Common myeloid progenitor, CD34-positive (primary cell): ENCODE data around the gene GLIPR1.

Experiments used
- CTCF ChIA-PET: fragments of 350-600 bp; sonication (Branson Sonifier 250); formaldehyde crosslinking; loops from one replicate; lab custom pipeline; 2021; ENCODE audit warnings: antibody characterized with exemption; lab: Charles Lee
- POLR2A ChIA-PET: fragments of 350-600 bp; sonication (Branson Sonifier 250); formaldehyde crosslinking; loops from one replicate; lab custom pipeline; 2021; ENCODE audit warnings: antibody characterized with exemption; lab: Charles Lee
- DNase-seq, 3 donors: peaks; one replicate each; pipeline versions ENCODE4 v3.0.0 to v3.0.0-alpha.2; 2013
- H3K27ac ChIP-seq, 2 experiments: 1 replicate in 1 of 2; 2 replicates in 1 of 2; pipeline ENCODE4 v1.7.0; 2013; ENCODE audit warnings: inconsistent platforms in 2 of 2, low read length in 2 of 2, mild to moderate bottlenecking in 2 of 2, low read depth in 1 of 2, moderate library complexity in 1 of 2; ENCODE audit not compliant: severe bottlenecking in 2 of 2, insufficient read depth in 1 of 2, poor library complexity in 1 of 2
- H3K27me3 ChIP-seq, 5 experiments: replicated peaks in 2 of 5; 1 replicate in 3 of 5; 2 replicates in 2 of 5; pipeline versions ENCODE4 v1.6.1 to v1.7.0; 2013; ENCODE audit warnings: low read length in 4 of 5, mild to moderate bottlenecking in 2 of 5, moderate library complexity in 2 of 5, inconsistent platforms in 1 of 5; ENCODE audit not compliant: insufficient read depth in 5 of 5, control insufficient read depth in 4 of 5
- H3K36me3 ChIP-seq, 4 experiments: 1 replicate in 2 of 4; 2 replicates in 2 of 4; pipeline versions ENCODE4 v1.6.1 to v1.7.0; 2013; ENCODE audit warnings: low read length in 3 of 4, control low read depth in 1 of 4, mild to moderate bottlenecking in 1 of 4; ENCODE audit not compliant: control insufficient read depth in 4 of 4, insufficient read depth in 4 of 4
- H3K4me1 ChIP-seq, 4 experiments: 1 replicate in 3 of 4; 2 replicates in 1 of 4; pipeline versions ENCODE4 v1.6.1 to v1.7.1; 2013; ENCODE audit warnings: low read length in 3 of 4, mild to moderate bottlenecking in 3 of 4, control low read depth in 1 of 4, inconsistent platforms in 1 of 4, moderate library complexity in 1 of 4; ENCODE audit not compliant: control insufficient read depth in 4 of 4, insufficient read depth in 4 of 4; ENCODE audit errors: control extremely low read depth in 1 of 4
- H3K4me3 ChIP-seq, 7 experiments: 1 replicate in 4 of 7; 2 replicates in 3 of 7; pipeline versions ENCODE4 v1.5.1 to v1.7.0; 2013; ENCODE audit warnings: mild to moderate bottlenecking in 7 of 7, low read length in 6 of 7, moderate library complexity in 6 of 7, inconsistent platforms in 2 of 7, low read depth in 2 of 7, control low read depth in 1 of 7; ENCODE audit not compliant: insufficient read depth in 4 of 7, control insufficient read depth in 1 of 7; ENCODE audit errors: extremely low read depth in 1 of 7
- H3K9me3 ChIP-seq, 5 experiments: 1 replicate in 4 of 5; 2 replicates in 1 of 5; pipeline versions ENCODE4 v1.6.1 to v1.7.1; 2013; ENCODE audit warnings: low read length in 4 of 5, mild to moderate bottlenecking in 2 of 5, inconsistent platforms in 1 of 5, low read depth in 1 of 5, moderate library complexity in 1 of 5; ENCODE audit not compliant: control insufficient read depth in 4 of 5, insufficient read depth in 2 of 5; ENCODE audit errors: control extremely low read depth in 1 of 5
- WGBS: methylation state at CpG from one replicate; pipeline ENCODE4 v1.1.5; 2013; ENCODE audit not compliant: insufficient coverage; 5-methylcytosine and 5-hydroxymethylcytosine counted together

Gene GLIPR1

GRCh38 chr12:75529826-75530225 is 49.3 kb downstream of the GLIPR1 start:
- CTCF ChIA-PET, result no interaction called here
- Histone ChIP-seq H3K9me3 (no peaks in the 10 kb centered on the region), H3K4me3 (no peak overlapping the region), H3K36me3 (no peaks in the 10 kb centered on the region), H3K4me1 (no peaks in the 10 kb centered on the region), H3K27me3 (peaks cover 0 to 3% (median 0%) of the 10 kb centered on the region in 5 experiments), H3K27ac (no peak overlapping the region)
- POLR2A ChIA-PET, result no interaction called here
- no peak for DNase-seq
- WGBS, result no CpG with 5 or more reads among the region's 1 CpG

GRCh38 chr12:75533239-75533638 is 52.7 kb downstream of the GLIPR1 start:
- Histone ChIP-seq H3K36me3 (no peaks in the 10 kb centered on the region), H3K4me3 (no peak overlapping the region), H3K9me3 (no peaks in the 10 kb centered on the region), H3K27me3 (peaks cover 0 to 3% (median 0%) of the 10 kb centered on the region in 5 experiments), H3K4me1 (no peaks in the 10 kb centered on the region), H3K27ac (no peak overlapping the region)
- POLR2A ChIA-PET, result no interaction called here
- CTCF ChIA-PET, result no interaction called here
- WGBS, result no CpG with 5 or more reads among the region's 2 CpGs
- no peak for DNase-seq

DNA sequence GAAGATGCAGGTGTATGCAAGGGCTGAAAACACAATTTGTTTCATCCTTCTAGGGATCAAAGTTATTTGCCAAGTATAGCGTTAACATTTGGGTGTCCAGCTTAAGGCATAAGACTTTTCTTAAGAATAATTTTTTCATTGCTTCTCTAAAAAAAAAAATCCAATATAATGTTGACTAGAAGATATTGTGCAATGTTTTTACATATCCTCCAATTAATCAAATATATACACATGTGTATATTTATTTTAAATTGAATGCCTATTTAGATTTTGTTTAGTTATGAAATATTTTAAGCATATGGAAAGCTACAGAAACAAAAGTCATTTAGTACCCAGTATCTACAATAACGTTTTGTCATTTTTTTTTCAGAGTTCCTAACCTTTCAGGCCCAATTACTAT is 59.3 kb downstream of the GLIPR1 start:
- H3K4me3 ChIP-seq, result no peak overlapping the region
- CTCF ChIA-PET, result no interaction called here

DNA sequence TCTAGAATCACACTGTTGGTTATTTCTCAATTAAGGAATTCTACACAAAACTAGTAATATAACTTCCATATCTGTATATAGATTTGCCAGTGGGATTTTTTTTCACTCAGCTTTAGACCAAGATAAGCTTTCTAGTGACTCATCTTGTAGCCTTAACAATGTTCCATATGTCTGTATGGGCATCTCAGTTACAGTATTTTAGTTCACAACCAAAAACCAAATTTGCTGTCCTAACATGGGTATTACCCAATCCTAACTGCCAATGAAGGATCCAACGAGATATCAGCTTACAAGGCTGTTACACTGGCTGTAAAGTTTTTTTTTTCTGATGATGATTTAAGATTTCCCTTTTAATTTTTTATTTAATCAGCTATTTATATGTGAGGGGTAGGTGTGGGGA is 62.4 kb downstream of the GLIPR1 start:
- no peaks in the 10 kb centered on the region for H3K36me3 ChIP-seq
- CTCF ChIA-PET, result interaction anchor here (0.6 to 1.6 kb wide), 2 partner anchors 11 to 16 kb away, joined by 3 to 4 read pairs; no protein-coding TSS in a partner anchor
- DNase-seq, result no peak
- peaks cover 0 to 9% (median 0%) of the 10 kb centered on the region in 5 experiments for H3K27me3 ChIP-seq
- WGBS, result no CpG with 5 or more reads among the region's 1 CpG
- H3K27ac ChIP-seq, result no peak overlapping the region
- H3K4me1 ChIP-seq, result no peaks in the 10 kb centered on the region
- POLR2A ChIA-PET, result interaction anchor here (0.7 kb wide), 1 partner anchor 28 kb away, joined by 4 read pairs; no protein-coding TSS in a partner anchor
- no peaks in the 10 kb centered on the region for H3K9me3 ChIP-seq
- H3K4me3 ChIP-seq, result no peak overlapping the region

More for the DNA sequence above, 59.3 kb downstream of the GLIPR1 start:
- POLR2A ChIA-PET, result interaction anchor here (0.6 kb wide), 1 partner anchor 806 kb away, joined by 3 read pairs; no protein-coding TSS in a partner anchor
- no peak for DNase-seq
- no peaks in the 10 kb centered on the region for H3K36me3 ChIP-seq
- no peaks in the 10 kb centered on the region for H3K9me3 ChIP-seq
- no peaks in the 10 kb centered on the region for H3K4me1 ChIP-seq
- peaks cover 0 to 3% (median 0%) of the 10 kb centered on the region in 5 experiments for H3K27me3 ChIP-seq
- WGBS, result no CpG with 5 or more reads among the region's 2 CpGs
- no peak overlapping the region for H3K27ac ChIP-seq

DNA sequence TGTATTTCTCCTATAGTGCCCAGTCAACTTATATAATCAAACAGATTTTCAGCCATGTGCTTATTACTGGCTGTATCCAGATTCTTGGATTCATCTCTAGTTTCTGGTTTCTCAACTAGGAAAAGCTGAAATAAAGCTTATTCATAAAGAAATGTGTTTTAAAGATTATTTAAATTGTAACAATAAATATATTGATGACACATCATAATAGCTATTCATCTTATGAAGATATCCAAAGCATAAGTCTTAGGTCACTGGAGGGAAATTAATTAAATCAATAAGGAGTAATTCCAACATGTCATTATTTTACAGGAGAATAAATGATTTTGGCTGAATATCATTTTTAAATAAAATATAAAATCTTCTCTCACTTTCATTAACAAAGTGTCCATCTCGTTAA is 63.0 kb downstream of the GLIPR1 start:
- H3K27me3 ChIP-seq, result peaks cover 0 to 11% (median 2%) of the 10 kb centered on the region in 5 experiments
- H3K27ac ChIP-seq, result no peak overlapping the region
- no peaks in the 10 kb centered on the region for H3K36me3 ChIP-seq
- no CpG with 5 or more reads among the region's 1 CpG for WGBS
- ChIA-PET CTCF (interaction anchor here (1.0 to 1.6 kb wide), 3 partner anchors 11 to 493 kb away, joined by 3 to 4 read pairs (median 3); no protein-coding TSS in a partner anchor), POLR2A (no interaction called here)
- no peaks in the 10 kb centered on the region for H3K9me3 ChIP-seq
- no peaks in the 10 kb centered on the region for H3K4me1 ChIP-seq
- no peak overlapping the region for H3K4me3 ChIP-seq
- no peak for DNase-seq

DNA sequence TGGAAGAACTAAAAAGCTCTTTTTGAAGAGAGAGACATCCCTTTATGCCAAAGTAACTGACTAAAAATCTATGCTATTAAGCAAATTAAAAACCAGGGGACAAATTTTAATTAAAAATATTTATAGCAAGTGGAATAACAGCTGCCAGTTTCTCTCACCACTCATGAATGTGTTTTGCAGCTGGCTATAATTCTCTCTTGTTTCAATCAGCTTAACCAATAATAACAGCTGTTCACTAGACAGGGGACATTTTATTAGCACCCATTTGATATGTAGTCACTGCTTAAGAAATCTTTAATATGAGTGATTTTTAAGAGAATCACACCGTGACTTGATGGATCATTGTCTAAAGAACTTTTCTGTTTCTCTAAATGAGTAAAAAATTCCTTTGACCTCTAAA is 65.1 kb downstream of the GLIPR1 start:
- Histone ChIP-seq H3K4me1 (no peaks in the 10 kb centered on the region), H3K9me3 (no peaks in the 10 kb centered on the region), H3K36me3 (no peaks in the 10 kb centered on the region), H3K27me3 (peaks cover 0 to 11% (median 0%) of the 10 kb centered on the region in 5 experiments), H3K27ac (no peak overlapping the region), H3K4me3 (no peak overlapping the region)
- WGBS, result no CpG with 5 or more reads among the region's 1 CpG
- POLR2A ChIA-PET, result interaction anchor here (0.6 kb wide), 1 partner anchor 328 kb away, joined by 6 read pairs; no protein-coding TSS in a partner anchor
- CTCF ChIA-PET, result interaction anchor here (0.6 kb wide), 1 partner anchor 810 kb away, joined by 3 read pairs; no protein-coding TSS in a partner anchor
- no peak for DNase-seq

DNA sequence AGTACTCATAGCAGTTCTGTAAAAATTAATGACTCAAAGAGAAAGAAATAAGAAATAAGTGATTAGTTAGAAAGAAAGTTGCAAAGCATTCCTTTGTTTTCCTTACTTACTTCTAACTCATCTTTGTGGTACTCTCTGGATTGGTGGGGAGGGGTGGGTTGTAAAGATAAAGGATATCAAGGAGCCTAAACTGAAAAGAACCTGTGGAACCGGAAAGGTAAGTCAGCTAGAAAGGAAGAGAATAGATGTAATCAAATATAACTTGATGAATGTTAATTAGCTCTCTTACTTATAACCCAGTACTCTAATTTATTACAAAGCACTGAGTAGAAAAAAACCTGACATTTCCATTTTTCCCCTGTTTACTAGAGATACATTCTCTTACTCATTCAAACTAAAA is 68.3 kb downstream of the GLIPR1 start:
- H3K27ac ChIP-seq, result no peak overlapping the region
- H3K27me3 ChIP-seq, result peaks cover 0 to 11% (median 0%) of the 10 kb centered on the region in 5 experiments
- DNase-seq, result no peak
- no peaks in the 10 kb centered on the region for H3K4me1 ChIP-seq
- H3K4me3 ChIP-seq, result no peak overlapping the region
- WGBS, result no CpG with 5 or more reads among the region's 1 CpG
- POLR2A ChIA-PET, result no interaction called here
- H3K36me3 ChIP-seq, result no peaks in the 10 kb centered on the region
- H3K9me3 ChIP-seq, result no peaks in the 10 kb centered on the region
- CTCF ChIA-PET, result interaction anchor here (1.1 kb wide), 1 partner anchor 21 kb away, joined by 3 read pairs; no protein-coding TSS in a partner anchor
